Suprapubic skin (tissue), 4 donors: ENCODE data around the gene RNF121. TPM values are rescaled to one million over a fixed set of nuclear protein-coding genes. Genes with fewer than 3 reads are reported as not detected.
A peak's percentile ranks its signal among the peaks of the same experiment; 100 is the strongest.

Experiments used
- DNase-seq, 2 donors: peaks; one replicate each; pipeline ENCODE4 v3.0.0-alpha.2; 2019; ENCODE audit warnings: low spot score in 2 of 2
- H3K27ac ChIP-seq: fragments of 200-600 bp; sonication (generic); one replicate; pipeline ENCODE4 v1.5.1; 2019
- H3K27me3 ChIP-seq: fragments of 200-600 bp; sonication (generic); one replicate; pipeline ENCODE4 v1.5.1; 2019
- H3K36me3 ChIP-seq: fragments of 200-600 bp; sonication (generic); one replicate; pipeline ENCODE4 v1.5.1; 2019
- H3K4me1 ChIP-seq: fragments of 200-600 bp; sonication (generic); one replicate; pipeline ENCODE4 v1.5.1; 2019
- H3K4me3 ChIP-seq: fragments of 200-600 bp; sonication (generic); one replicate; pipeline ENCODE4 v1.5.1; 2019; ENCODE audit warnings: mild to moderate bottlenecking
- H3K9me3 ChIP-seq: fragments of 200-600 bp; sonication (generic); one replicate; pipeline ENCODE4 v1.5.1; 2019
- EP300 ChIP-seq: sonication (generic); formaldehyde crosslinking; IDR thresholded peaks from one replicate; pipeline ENCODE4 v1.6.1; 2017; ENCODE audit warnings: antibody characterized with exemption
- POLR2A ChIP-seq, 2 donors: fragments of 450-650 bp; IDR thresholded peaks; one replicate each; pipeline ENCODE4 v1.6.1; 2017; ENCODE audit warnings: antibody characterized with exemption in 2 of 2, mild to moderate bottlenecking in 2 of 2, moderate library complexity in 2 of 2
- POLR2AphosphoS5 ChIP-seq, 3 donors: sonication (generic); formaldehyde crosslinking; IDR thresholded peaks; one replicate each; pipeline ENCODE4 v1.6.1; 2017; ENCODE audit warnings: antibody characterized with exemption in 3 of 3
- WGBS: methylation state at CpG from one replicate; pipeline ENCODE4 v1.1.5; 2018; 5-methylcytosine and 5-hydroxymethylcytosine counted together
- total RNA-seq, 4 donors: library from RNA; depleted of rRNA; stranded (reverse); fragments of >200 nt; gene quantifications; one replicate each; pipeline ENCODE4 v1.1.0, GENCODE V29; 2016
- TF ChIP-seq, protein P1 (sequence below), 2 donors: fragments of 200-600 bp in 1 of 2; fragments of 450-650 bp in 1 of 2; sonication (generic) in 1 of 2; IDR thresholded peaks; one replicate each; pipeline ENCODE4 v1.5.1; 2016 to 2019; ENCODE audit warnings: antibody characterized with exemption in 2 of 2, mild to moderate bottlenecking in 1 of 2, moderate library complexity in 1 of 2

RNF121 gene
- total RNA-seq, 4 donors from 2014 or later = 19.6 to 36.0 (median 26.3) TPM

DNA sequence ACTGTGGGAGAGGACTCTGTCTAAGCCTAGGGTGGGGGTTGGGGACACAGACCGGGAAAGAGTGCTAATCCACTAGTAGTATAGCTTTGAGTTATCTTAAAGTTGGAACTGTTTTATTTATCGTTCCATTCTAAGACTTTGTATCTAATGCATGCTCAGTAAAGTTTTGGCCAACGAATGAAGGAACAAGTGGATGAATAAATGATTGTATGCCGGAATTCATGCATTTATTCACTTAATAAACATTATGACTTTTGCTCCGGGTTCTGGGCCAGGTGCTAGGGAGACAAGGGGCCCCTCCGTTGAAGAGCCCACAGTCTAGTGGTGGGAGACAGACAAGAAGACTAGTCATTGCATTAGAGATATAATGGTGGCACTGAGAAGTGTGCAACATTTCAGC, 645 bp downstream of the RNF121 start:
- 6% methylated on average over 6 of the region's 6 CpGs for WGBS
- Histone ChIP-seq H3K27me3 (no peaks in the 10 kb centered on the region), H3K36me3 (no peaks in the 10 kb centered on the region), H3K4me1 (peaks cover 39% of the 10 kb centered on the region), H3K4me3 (peak overlapping the region; percentile 73), H3K27ac (no peak overlapping the region), H3K9me3 (no peaks in the 10 kb centered on the region)
- DNase-seq = no peak
- TF ChIP-seq POLR2AphosphoS5 (IDR thresholded peaks at IDR 0.05) (no peak), EP300 (no peak), POLR2A (IDR thresholded peaks at IDR 0.05) (no peak)
- TF ChIP-seq, protein P1, sequence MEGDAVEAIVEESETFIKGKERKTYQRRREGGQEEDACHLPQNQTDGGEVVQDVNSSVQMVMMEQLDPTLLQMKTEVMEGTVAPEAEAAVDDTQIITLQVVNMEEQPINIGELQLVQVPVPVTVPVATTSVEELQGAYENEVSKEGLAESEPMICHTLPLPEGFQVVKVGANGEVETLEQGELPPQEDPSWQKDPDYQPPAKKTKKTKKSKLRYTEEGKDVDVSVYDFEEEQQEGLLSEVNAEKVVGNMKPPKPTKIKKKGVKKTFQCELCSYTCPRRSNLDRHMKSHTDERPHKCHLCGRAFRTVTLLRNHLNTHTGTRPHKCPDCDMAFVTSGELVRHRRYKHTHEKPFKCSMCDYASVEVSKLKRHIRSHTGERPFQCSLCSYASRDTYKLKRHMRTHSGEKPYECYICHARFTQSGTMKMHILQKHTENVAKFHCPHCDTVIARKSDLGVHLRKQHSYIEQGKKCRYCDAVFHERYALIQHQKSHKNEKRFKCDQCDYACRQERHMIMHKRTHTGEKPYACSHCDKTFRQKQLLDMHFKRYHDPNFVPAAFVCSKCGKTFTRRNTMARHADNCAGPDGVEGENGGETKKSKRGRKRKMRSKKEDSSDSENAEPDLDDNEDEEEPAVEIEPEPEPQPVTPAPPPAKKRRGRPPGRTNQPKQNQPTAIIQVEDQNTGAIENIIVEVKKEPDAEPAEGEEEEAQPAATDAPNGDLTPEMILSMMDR (IDR thresholded peaks at IDR 0.05) = no peak

DNA sequence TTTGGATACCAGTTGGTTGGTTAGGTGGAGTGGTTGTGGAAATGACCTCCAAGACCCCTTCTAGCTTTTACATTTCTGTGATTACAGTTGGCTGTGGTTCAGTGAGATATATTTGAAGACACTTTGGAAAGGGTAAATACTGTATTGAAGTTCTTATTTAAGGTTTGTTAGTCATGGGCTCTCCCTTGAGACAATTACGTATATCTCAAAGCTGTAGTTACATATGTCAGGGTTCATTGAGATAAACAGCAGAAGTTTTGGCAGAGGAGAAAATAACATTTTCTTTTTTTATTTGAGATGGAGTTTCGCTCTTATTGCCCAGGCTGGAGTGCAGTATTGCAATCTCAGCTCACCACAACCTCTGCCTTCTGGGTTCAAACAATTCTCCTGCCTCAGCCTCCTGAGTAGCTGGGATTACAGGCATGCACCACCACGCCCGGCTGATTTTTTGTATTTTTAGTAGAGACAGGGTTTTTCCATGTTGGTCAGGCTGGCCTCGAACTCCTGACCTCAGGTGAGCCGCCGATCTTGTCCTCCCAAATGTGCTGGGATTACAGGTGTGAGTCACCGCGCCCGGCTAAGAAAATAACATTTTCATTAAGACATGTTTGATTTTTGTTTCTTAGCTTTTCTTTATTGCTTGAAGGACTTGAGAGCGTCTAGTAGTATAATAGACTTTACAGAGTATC, 1.9 kb downstream of the RNF121 start:
- Histone ChIP-seq H3K27ac (no peak overlapping the region), H3K4me3 (no peak overlapping the region), H3K4me1 (peaks cover 41% of the 10 kb centered on the region), H3K27me3 (no peaks in the 10 kb centered on the region), H3K9me3 (no peaks in the 10 kb centered on the region), H3K36me3 (no peaks in the 10 kb centered on the region)
- WGBS = 77% methylated on average over 11 of the region's 11 CpGs
- DNase-seq = no peak
- TF ChIP-seq POLR2A (IDR thresholded peaks at IDR 0.05) = no peak

DNA sequence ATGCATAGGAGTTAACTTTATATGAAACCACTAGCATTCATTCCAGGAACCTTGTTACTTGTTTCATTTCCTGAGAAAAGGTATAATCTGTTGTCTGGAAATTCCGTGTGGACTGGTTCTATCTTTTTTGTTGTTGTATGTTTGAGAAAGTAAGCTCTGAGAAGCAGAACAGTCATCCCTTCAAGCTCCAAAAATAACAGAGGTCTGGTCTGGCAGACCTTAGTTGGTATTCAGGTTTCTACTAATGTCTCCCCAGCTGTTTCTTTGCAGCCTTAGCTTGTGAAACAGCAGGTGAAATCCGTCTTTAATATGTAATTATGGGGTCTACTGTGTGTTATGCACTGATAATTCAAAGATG, 2.4 kb downstream of the RNF121 start:
- Histone ChIP-seq H3K4me3 (no peak overlapping the region), H3K9me3 (no peaks in the 10 kb centered on the region), H3K36me3 (no peaks in the 10 kb centered on the region), H3K4me1 (peaks cover 41% of the 10 kb centered on the region), H3K27me3 (no peaks in the 10 kb centered on the region), H3K27ac (no peak overlapping the region)
- DNase-seq = no peak
- 72% methylated on average over 2 of the region's 2 CpGs for WGBS
- TF ChIP-seq POLR2AphosphoS5 (IDR thresholded peaks at IDR 0.05) (no peak), POLR2A (IDR thresholded peaks at IDR 0.05) (no peak), EP300 (no peak)
- TF ChIP-seq, protein P1 (IDR thresholded peaks at IDR 0.05) = no peak

DNA sequence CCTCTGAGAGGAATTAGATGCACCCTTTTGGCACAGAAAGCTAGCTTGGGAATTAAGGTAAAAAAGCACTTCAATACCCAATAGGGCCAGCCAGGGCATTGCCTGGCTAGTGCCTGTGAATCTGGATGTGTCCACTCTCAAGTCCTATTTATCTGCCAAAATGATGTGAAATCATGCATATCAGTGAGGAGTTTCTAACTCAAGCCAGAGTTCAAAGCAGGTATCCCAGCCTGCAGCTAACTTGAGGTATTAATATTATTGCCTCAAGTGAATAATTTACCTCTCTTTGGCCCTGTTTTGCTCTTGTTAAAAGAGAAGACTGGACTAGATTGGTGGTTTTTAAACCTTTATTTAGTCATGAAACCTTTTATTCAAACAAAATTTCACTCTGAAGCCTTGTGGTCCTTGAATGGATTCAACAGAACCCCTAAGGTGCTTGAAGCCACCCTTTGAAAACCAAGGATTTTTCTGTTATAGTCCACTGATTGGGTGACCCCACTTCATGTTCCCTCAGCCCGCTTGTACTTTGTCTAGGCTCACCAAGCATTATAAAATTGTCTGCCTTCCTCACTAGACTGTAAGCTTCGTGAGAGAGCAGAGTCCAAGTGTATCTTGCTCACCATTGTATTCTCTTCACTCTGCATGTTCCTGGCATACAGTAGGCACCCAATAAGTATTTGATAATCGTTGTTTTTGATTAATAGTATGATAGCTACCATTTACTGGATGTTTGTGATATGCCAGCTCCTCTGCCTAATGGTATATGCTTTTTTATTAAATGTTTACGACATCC, 4.5 kb downstream of the RNF121 start:
- H3K27ac ChIP-seq = no peak overlapping the region
- H3K4me1 ChIP-seq = peaks cover 31% of the 10 kb centered on the region
- no peaks in the 10 kb centered on the region for H3K9me3 ChIP-seq
- H3K36me3 ChIP-seq = no peaks in the 10 kb centered on the region
- no peaks in the 10 kb centered on the region for H3K27me3 ChIP-seq
- no peak for TF ChIP-seq POLR2AphosphoS5 (IDR thresholded peaks at IDR 0.05)
- TF ChIP-seq, protein P1 (IDR thresholded peaks at IDR 0.05) = no peak
- TF ChIP-seq POLR2A (IDR thresholded peaks at IDR 0.05) = no peak
- no peak for TF ChIP-seq EP300
- WGBS = 82% methylated on average over 4 of the region's 4 CpGs
- DNase-seq = no peak
- H3K4me3 ChIP-seq = no peak overlapping the region

DNA sequence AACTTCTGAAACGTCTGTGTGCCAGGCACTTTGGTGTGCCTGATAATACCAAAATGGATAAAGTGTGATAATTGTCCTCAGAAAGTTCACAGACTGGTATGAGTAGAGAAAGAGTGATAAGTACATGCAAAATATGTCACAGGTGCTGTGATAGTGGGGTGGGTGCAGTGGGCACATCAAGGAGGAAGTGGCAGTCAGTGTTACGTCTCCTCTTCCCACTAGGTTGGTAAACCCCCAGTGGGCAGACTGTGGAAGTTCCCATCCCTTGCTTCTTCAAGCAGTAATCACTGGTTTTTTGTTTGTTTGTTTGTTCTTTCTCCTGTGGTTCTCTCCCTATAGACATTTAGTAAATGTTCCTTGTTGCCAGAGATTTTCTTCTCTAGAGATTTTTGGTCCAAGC, 5.4 kb downstream of the RNF121 start:
- peaks cover 31% of the 10 kb centered on the region for H3K4me1 ChIP-seq
- 48% methylated on average over 2 of the region's 2 CpGs for WGBS
- no peak for DNase-seq
- H3K27ac ChIP-seq = no peak overlapping the region
- TF ChIP-seq POLR2A (IDR thresholded peaks at IDR 0.05) (no peak), EP300 (no peak), POLR2AphosphoS5 (IDR thresholded peaks at IDR 0.05) (no peak)
- TF ChIP-seq, protein P1 (IDR thresholded peaks at IDR 0.05) = no peak
- no peak overlapping the region for H3K4me3 ChIP-seq
- H3K36me3 ChIP-seq = no peaks in the 10 kb centered on the region
- H3K9me3 ChIP-seq = no peaks in the 10 kb centered on the region
- H3K27me3 ChIP-seq = no peaks in the 10 kb centered on the region
